Muscle layer of duodenum (tissue), 2 donors: ENCODE results near the gene DTX3L.

Experiments
- H3K27ac ChIP-seq: one replicate; pipeline ENCODE4 v1.7.0; 2013; ENCODE audit warnings: mild to moderate bottlenecking, low read length
- H3K27me3 ChIP-seq: one replicate; pipeline ENCODE4 v1.7.0; 2013; ENCODE audit warnings: low read depth, mild to moderate bottlenecking, control low read depth, low read length
- H3K36me3 ChIP-seq, 2 donors: one replicate each; pipeline ENCODE4 v1.7.0; 2013; ENCODE audit warnings: low read length in 2 of 2, control low read depth in 1 of 2, mild to moderate bottlenecking in 1 of 2; ENCODE audit not compliant: insufficient read depth in 2 of 2, control insufficient read depth in 1 of 2
- H3K4me1 ChIP-seq, 2 donors: one replicate each; pipeline ENCODE4 v1.7.0; 2013; ENCODE audit warnings: low read length in 2 of 2, mild to moderate bottlenecking in 2 of 2, control low read depth in 1 of 2, moderate library complexity in 1 of 2; ENCODE audit not compliant: insufficient read depth in 2 of 2, control insufficient read depth in 1 of 2
- H3K4me3 ChIP-seq, 2 donors: one replicate each; pipeline ENCODE4 v1.7.0; 2013; ENCODE audit warnings: low read length in 2 of 2, low read depth in 1 of 2, mild to moderate bottlenecking in 1 of 2
- H3K9me3 ChIP-seq, 2 donors: one replicate each; pipeline ENCODE4 v1.7.0; 2013; ENCODE audit warnings: low read length in 2 of 2, control low read depth in 1 of 2, mild to moderate bottlenecking in 1 of 2; ENCODE audit not compliant: control insufficient read depth in 1 of 2
- donor health status: healthy.

The DTX3L gene

GRCh38 chr3:122564155-122564912 is at the start of gene DTX3L, which contains the start of gene PARP9:
Gene DTX3L (plus strand): TSS chr3:122564338. CDS start chr3:122564427, 89 bp downstream.
Gene PARP9 (minus strand): TSS chr3:122564300. CDS start chr3:122559620, 4,680 bp downstream.
- Histone ChIP-seq H3K27me3 (no peaks in the 10 kb centered on the region), H3K27ac (peak within 1 kb of the TSS; percentile 98), H3K36me3 (peaks cover 14 to 33% of the 10 kb centered on the region in 2 donors), H3K4me1 (peaks cover 5 to 33% of the 10 kb centered on the region in 2 donors), H3K4me3 (peak within 1 kb of the TSS; percentile 78 to 98), H3K9me3 (no peaks in the 10 kb centered on the region)

GRCh38 chr3:122515020-122515468 is 49.1 kb upstream of the DTX3L start:
- peaks cover 0 to 25% of the 10 kb centered on the region in 2 donors for H3K4me1 ChIP-seq
- H3K36me3 ChIP-seq, result peaks cover 0 to 5% of the 10 kb centered on the region in 2 donors
- no peaks in the 10 kb centered on the region for H3K27me3 ChIP-seq
- H3K9me3 ChIP-seq, result no peaks in the 10 kb centered on the region
- peak overlapping the region; percentile 69 to 83 for H3K4me3 ChIP-seq
- no peak overlapping the region for H3K27ac ChIP-seq

- no peak overlapping the region for H3K4me3 ChIP-seq
- no peak overlapping the region for H3K27ac ChIP-seq
- H3K9me3 ChIP-seq, result no peaks in the 10 kb centered on the region
- H3K36me3 ChIP-seq, result peaks cover 0 to 5% of the 10 kb centered on the region in 2 donors
- no peaks in the 10 kb centered on the region for H3K27me3 ChIP-seq
- H3K4me1 ChIP-seq, result peaks cover 0 to 25% of the 10 kb centered on the region in 2 donors
Observed at GRCh38 chr3:122515870-122516269, 48.3 kb upstream of the DTX3L start.

- Histone ChIP-seq H3K4me3 (no peak overlapping the region), H3K9me3 (no peaks in the 10 kb centered on the region), H3K36me3 (peaks cover 0 to 5% of the 10 kb centered on the region in 2 donors), H3K27ac (no peak overlapping the region), H3K4me1 (peaks cover 0 to 16% of the 10 kb centered on the region in 2 donors), H3K27me3 (no peaks in the 10 kb centered on the region)
Observed at GRCh38 chr3:122516846-122517360, 47.2 kb upstream of the DTX3L start.

GRCh38 chr3:122519693-122520092 is 44.4 kb upstream of the DTX3L start:
- Histone ChIP-seq H3K27me3 (no peaks in the 10 kb centered on the region), H3K9me3 (no peaks in the 10 kb centered on the region), H3K36me3 (peaks cover 0 to 1% of the 10 kb centered on the region in 2 donors), H3K27ac (no peak overlapping the region), H3K4me1 (no peaks in the 10 kb centered on the region), H3K4me3 (no peak overlapping the region)

- no peak overlapping the region for H3K27ac ChIP-seq
- no peaks in the 10 kb centered on the region for H3K27me3 ChIP-seq
- no peaks in the 10 kb centered on the region for H3K9me3 ChIP-seq
- H3K4me1 ChIP-seq, result no peaks in the 10 kb centered on the region
- H3K36me3 ChIP-seq, result peaks cover 0 to 2% of the 10 kb centered on the region in 2 donors
- no peak overlapping the region for H3K4me3 ChIP-seq
Observed at GRCh38 chr3:122520861-122521260, 43.3 kb upstream of the DTX3L start.

- peaks cover 10 to 22% of the 10 kb centered on the region in 2 donors for H3K36me3 ChIP-seq
- no peaks in the 10 kb centered on the region for H3K9me3 ChIP-seq
- no peak overlapping the region for H3K4me3 ChIP-seq
- no peak overlapping the region for H3K27ac ChIP-seq
- H3K27me3 ChIP-seq, result no peaks in the 10 kb centered on the region
- no peaks in the 10 kb centered on the region for H3K4me1 ChIP-seq
Observed at GRCh38 chr3:122523317-122523716, 40.8 kb upstream of the DTX3L start.

GRCh38 chr3:122530164-122530563 is 34.0 kb upstream of the DTX3L start:
- no peaks in the 10 kb centered on the region for H3K27me3 ChIP-seq
- H3K4me1 ChIP-seq, result no peaks in the 10 kb centered on the region
- peaks cover 41 to 74% of the 10 kb centered on the region in 2 donors for H3K36me3 ChIP-seq
- no peaks in the 10 kb centered on the region for H3K9me3 ChIP-seq
- no peak overlapping the region for H3K4me3 ChIP-seq
- no peak overlapping the region for H3K27ac ChIP-seq

GRCh38 chr3:122533480-122533879 is 30.7 kb upstream of the DTX3L start:
- no peak overlapping the region for H3K4me3 ChIP-seq
- H3K36me3 ChIP-seq, result peaks cover 50 to 81% of the 10 kb centered on the region in 2 donors
- H3K27me3 ChIP-seq, result no peaks in the 10 kb centered on the region
- H3K27ac ChIP-seq, result no peak overlapping the region
- no peaks in the 10 kb centered on the region for H3K9me3 ChIP-seq
- H3K4me1 ChIP-seq, result no peaks in the 10 kb centered on the region

GRCh38 chr3:122533931-122534334 is 30.2 kb upstream of the DTX3L start:
- peaks cover 49 to 86% of the 10 kb centered on the region in 2 donors for H3K36me3 ChIP-seq
- no peak overlapping the region for H3K27ac ChIP-seq
- H3K9me3 ChIP-seq, result no peaks in the 10 kb centered on the region
- H3K4me3 ChIP-seq, result no peak overlapping the region
- H3K27me3 ChIP-seq, result no peaks in the 10 kb centered on the region
- H3K4me1 ChIP-seq, result no peaks in the 10 kb centered on the region

GRCh38 chr3:122535964-122536631 is 28.0 kb upstream of the DTX3L start:
- H3K27me3 ChIP-seq, result no peaks in the 10 kb centered on the region
- no peaks in the 10 kb centered on the region for H3K9me3 ChIP-seq
- no peak overlapping the region for H3K27ac ChIP-seq
- no peaks in the 10 kb centered on the region for H3K4me1 ChIP-seq
- no peak overlapping the region for H3K4me3 ChIP-seq
- peaks cover 50 to 91% of the 10 kb centered on the region in 2 donors for H3K36me3 ChIP-seq
